ENCODE data around the gene SPESP1. TPM values are rescaled to one million over a fixed set of nuclear protein-coding genes. Genes with fewer than 3 reads are reported as not detected.

Gene SPESP1
- total and polyA plus RNA-seq, 2 experiments from 2014 or later, result not detected

DNA sequence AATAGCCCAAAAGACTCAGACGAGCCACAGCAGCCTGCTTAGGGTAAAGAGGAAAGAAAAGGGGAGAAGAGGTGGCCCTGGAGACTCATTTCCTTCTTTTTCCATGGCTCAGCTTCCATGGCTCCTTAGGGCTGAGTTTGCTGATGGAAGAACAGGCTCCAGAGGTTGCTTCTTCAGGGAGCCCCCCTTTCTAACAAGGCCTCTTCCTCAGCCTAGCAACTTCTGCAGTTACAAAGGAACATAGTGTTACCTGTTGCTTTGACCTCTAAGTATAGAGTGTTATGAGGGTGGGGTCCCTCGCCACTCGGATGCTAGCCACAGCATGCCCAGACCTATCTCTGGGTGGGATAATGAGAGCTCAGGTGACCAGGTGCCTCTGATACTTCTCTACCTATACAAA lies 43.2 kb upstream of the SPESP1 start:
- Histone ChIP-seq H4K20me1 (replicated peaks; ENCODE audit: insufficient read depth) (no peaks in the 10 kb centered on the region), H2AFZ (no peak overlapping the region), H3K36me3 (ENCODE audit: insufficient read depth) (no peaks in the 10 kb centered on the region), H3K27me3 (ENCODE audit: insufficient read depth) (no peaks in the 10 kb centered on the region), H3K9me2 (ENCODE audit: insufficient read depth) (no peaks in the 10 kb centered on the region), H3K4me1 (ENCODE audit: insufficient read depth) (peaks cover 4% of the 10 kb centered on the region; the same call in 1 of the 2 replicates), H3K4me3 (no peak overlapping the region), H3K4me2 (no peak overlapping the region), H3F3A (replicated peaks; ENCODE audit: low read depth) (no peaks in the 10 kb centered on the region), H3K79me2 (replicated peaks; ENCODE audit: insufficient read depth) (no peaks in the 10 kb centered on the region), H3K27ac (ENCODE audit: low read depth) (no peak overlapping the region)
- no peak for DNase-seq (ENCODE audit: low spot score)
- Mint-ChIP-seq H3K9me3 (no peaks in the 10 kb centered on the region), H3K4me3 (no peak overlapping the region), H3K27ac (no peak overlapping the region), H3K27me3 (ENCODE audit: insufficient read depth, low read depth, poor library complexity) (no peaks in the 10 kb centered on the region), H3K36me3 (ENCODE audit: low read depth) (no peaks in the 10 kb centered on the region), H3K4me1 (peaks cover 12% of the 10 kb centered on the region)
- TF ChIP-seq POLR2AphosphoS5 (IDR thresholded peaks at IDR 0.05; ENCODE audit: low read depth) (no peak), EZH2phosphoT487 (IDR thresholded peaks at IDR 0.05; ENCODE audit: unreplicated experiment) (no peak), EZH2 (IDR thresholded peaks at IDR 0.05; ENCODE audit: low read depth, unreplicated experiment) (no peak), CREB1 (CRISPR knock-in tag; IDR thresholded peaks at IDR 0.05; ENCODE audit: low read depth) (no peak), ZNF114 (CRISPR knock-in tag; IDR thresholded peaks at IDR 0.05) (no peak), NANOG (IDR thresholded peaks at IDR 0.05; ENCODE audit: borderline replicate concordance) (no peak), STAT1 (IDR thresholded peaks at IDR 0.05; ENCODE audit: unreplicated experiment) (no peak), JUNB (IDR thresholded peaks at IDR 0.05; ENCODE audit: unreplicated experiment) (no peak), ZNF331 (CRISPR knock-in tag; IDR thresholded peaks at IDR 0.05; ENCODE audit: low read depth) (no peak), CTCF (conservative IDR thresholded peaks at IDR 0.05; ENCODE audit: low read depth in 2 of 2) (no peak)
- TF ChIP-seq, protein P1, sequence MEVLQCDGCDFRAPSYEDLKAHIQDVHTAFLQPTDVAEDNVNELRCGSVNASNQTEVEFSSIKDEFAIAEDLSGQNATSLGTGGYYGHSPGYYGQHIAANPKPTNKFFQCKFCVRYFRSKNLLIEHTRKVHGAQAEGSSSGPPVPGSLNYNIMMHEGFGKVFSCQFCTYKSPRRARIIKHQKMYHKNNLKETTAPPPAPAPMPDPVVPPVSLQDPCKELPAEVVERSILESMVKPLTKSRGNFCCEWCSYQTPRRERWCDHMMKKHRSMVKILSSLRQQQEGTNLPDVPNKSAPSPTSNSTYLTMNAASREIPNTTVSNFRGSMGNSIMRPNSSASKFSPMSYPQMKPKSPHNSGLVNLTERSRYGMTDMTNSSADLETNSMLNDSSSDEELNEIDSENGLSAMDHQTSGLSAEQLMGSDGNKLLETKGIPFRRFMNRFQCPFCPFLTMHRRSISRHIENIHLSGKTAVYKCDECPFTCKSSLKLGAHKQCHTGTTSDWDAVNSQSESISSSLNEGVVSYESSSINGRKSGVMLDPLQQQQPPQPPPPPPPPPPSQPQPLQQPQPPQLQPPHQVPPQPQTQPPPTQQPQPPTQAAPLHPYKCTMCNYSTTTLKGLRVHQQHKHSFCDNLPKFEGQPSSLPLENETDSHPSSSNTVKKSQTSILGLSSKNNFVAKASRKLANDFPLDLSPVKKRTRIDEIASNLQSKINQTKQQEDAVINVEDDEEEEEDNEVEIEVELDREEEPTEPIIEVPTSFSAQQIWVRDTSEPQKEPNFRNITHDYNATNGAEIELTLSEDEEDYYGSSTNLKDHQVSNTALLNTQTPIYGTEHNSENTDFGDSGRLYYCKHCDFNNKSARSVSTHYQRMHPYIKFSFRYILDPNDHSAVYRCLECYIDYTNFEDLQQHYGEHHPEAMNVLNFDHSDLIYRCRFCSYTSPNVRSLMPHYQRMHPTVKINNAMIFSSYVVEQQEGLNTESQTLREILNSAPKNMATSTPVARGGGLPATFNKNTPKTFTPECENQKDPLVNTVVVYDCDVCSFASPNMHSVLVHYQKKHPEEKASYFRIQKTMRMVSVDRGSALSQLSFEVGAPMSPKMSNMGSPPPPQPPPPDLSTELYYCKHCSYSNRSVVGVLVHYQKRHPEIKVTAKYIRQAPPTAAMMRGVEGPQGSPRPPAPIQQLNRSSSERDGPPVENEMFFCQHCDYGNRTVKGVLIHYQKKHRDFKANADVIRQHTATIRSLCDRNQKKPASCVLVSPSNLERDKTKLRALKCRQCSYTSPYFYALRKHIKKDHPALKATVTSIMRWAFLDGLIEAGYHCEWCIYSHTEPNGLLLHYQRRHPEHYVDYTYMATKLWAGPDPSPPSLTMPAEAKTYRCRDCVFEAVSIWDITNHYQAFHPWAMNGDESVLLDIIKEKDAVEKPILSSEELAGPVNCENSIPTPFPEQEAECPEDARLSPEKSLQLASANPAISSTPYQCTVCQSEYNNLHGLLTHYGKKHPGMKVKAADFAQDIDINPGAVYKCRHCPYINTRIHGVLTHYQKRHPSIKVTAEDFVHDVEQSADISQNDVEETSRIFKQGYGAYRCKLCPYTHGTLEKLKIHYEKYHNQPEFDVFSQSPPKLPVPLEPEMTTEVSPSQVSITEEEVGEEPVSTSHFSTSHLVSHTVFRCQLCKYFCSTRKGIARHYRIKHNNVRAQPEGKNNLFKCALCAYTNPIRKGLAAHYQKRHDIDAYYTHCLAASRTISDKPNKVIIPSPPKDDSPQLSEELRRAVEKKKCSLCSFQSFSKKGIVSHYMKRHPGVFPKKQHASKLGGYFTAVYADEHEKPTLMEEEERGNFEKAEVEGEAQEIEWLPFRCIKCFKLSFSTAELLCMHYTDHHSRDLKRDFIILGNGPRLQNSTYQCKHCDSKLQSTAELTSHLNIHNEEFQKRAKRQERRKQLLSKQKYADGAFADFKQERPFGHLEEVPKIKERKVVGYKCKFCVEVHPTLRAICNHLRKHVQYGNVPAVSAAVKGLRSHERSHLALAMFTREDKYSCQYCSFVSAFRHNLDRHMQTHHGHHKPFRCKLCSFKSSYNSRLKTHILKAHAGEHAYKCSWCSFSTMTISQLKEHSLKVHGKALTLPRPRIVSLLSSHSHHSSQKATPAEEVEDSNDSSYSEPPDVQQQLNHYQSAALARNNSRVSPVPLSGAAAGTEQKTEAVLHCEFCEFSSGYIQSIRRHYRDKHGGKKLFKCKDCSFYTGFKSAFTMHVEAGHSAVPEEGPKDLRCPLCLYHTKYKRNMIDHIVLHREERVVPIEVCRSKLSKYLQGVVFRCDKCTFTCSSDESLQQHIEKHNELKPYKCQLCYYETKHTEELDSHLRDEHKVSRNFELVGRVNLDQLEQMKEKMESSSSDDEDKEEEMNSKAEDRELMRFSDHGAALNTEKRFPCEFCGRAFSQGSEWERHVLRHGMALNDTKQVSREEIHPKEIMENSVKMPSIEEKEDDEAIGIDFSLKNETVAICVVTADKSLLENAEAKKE (CRISPR knock-in tag; IDR thresholded peaks at IDR 0.05), result no peak
- TF ChIP-seq, protein P2, sequence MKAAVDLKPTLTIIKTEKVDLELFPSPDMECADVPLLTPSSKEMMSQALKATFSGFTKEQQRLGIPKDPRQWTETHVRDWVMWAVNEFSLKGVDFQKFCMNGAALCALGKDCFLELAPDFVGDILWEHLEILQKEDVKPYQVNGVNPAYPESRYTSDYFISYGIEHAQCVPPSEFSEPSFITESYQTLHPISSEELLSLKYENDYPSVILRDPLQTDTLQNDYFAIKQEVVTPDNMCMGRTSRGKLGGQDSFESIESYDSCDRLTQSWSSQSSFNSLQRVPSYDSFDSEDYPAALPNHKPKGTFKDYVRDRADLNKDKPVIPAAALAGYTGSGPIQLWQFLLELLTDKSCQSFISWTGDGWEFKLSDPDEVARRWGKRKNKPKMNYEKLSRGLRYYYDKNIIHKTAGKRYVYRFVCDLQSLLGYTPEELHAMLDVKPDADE (IDR thresholded peaks at IDR 0.05), result no peak
- TF ChIP-seq, protein P3, sequence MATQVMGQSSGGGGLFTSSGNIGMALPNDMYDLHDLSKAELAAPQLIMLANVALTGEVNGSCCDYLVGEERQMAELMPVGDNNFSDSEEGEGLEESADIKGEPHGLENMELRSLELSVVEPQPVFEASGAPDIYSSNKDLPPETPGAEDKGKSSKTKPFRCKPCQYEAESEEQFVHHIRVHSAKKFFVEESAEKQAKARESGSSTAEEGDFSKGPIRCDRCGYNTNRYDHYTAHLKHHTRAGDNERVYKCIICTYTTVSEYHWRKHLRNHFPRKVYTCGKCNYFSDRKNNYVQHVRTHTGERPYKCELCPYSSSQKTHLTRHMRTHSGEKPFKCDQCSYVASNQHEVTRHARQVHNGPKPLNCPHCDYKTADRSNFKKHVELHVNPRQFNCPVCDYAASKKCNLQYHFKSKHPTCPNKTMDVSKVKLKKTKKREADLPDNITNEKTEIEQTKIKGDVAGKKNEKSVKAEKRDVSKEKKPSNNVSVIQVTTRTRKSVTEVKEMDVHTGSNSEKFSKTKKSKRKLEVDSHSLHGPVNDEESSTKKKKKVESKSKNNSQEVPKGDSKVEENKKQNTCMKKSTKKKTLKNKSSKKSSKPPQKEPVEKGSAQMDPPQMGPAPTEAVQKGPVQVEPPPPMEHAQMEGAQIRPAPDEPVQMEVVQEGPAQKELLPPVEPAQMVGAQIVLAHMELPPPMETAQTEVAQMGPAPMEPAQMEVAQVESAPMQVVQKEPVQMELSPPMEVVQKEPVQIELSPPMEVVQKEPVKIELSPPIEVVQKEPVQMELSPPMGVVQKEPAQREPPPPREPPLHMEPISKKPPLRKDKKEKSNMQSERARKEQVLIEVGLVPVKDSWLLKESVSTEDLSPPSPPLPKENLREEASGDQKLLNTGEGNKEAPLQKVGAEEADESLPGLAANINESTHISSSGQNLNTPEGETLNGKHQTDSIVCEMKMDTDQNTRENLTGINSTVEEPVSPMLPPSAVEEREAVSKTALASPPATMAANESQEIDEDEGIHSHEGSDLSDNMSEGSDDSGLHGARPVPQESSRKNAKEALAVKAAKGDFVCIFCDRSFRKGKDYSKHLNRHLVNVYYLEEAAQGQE (IDR thresholded peaks at IDR 0.05; ENCODE audit: unreplicated experiment), result no peak
- no peak for ATAC-seq

Measured in GM23338 (cell line).